SU-DHL-6 (cell line): ENCODE data around the gene FSHR.

Experiments
- H2AFZ ChIP-seq: fragments of 200-600 bp; sonication (generic); 2 replicates; pipeline ENCODE4 v1.6.1; 2014; ENCODE audit warnings: low read depth, mild to moderate bottlenecking, moderate library complexity, mixed read lengths, antibody characterized with exemption, low read length; ENCODE audit not compliant: severe bottlenecking
- H3F3A ChIP-seq: fragments of 200-600 bp; shearing (Covaris generic); 2 replicates; pipeline ENCODE4 v1.6.0; 2016; ENCODE audit warnings: antibody characterized with exemption, mild to moderate bottlenecking; ENCODE audit not compliant: insufficient read depth
- H3K27ac ChIP-seq: fragments of 200-600 bp; sonication (generic); 2 replicates; pipeline ENCODE4 v1.5.1; 2016; ENCODE audit warnings: low read depth, mild to moderate bottlenecking, low read length, moderate library complexity, mixed read lengths
- H3K27me3 ChIP-seq: fragments of 200-600 bp; sonication (generic), shearing (Covaris generic); 2 replicates; pipeline ENCODE4 v1.6.0; 2014; ENCODE audit warnings: mild to moderate bottlenecking, low read length
- H3K36me3 ChIP-seq: fragments of 200-600 bp; sonication (generic); 2 replicates; pipeline ENCODE4 v1.6.1; 2014; ENCODE audit warnings: mild to moderate bottlenecking, low read length, mixed read lengths
- H3K4me2 ChIP-seq: fragments of 300-600, 200-600 bp; shearing (Covaris generic), sonication (generic); 2 replicates; pipeline ENCODE4 v1.6.0; 2014; ENCODE audit warnings: low read length, low read depth, mild to moderate bottlenecking; ENCODE audit not compliant: poor library complexity, severe bottlenecking
- H3K4me3 ChIP-seq: fragments of 200-600 bp; sonication (generic); 2 replicates; pipeline ENCODE4 v1.5.1; 2014; ENCODE audit warnings: antibody characterized with exemption, low read length, mild to moderate bottlenecking, mixed read lengths; ENCODE audit not compliant: insufficient read depth, poor library complexity, severe bottlenecking
- H3K79me2 ChIP-seq: fragments of 200-600 bp; sonication (generic); 2 replicates; pipeline ENCODE4 v1.6.1; 2014; ENCODE audit warnings: mild to moderate bottlenecking, low read length, moderate library complexity; ENCODE audit not compliant: insufficient read depth
- H3K9ac ChIP-seq: fragments of 200-600 bp; sonication (generic); 2 replicates; pipeline ENCODE4 v1.7.0; 2014; ENCODE audit warnings: mild to moderate bottlenecking, low read length
- H3K9me2 ChIP-seq: fragments of 200-600 bp; sonication (generic); replicated peaks from 2 replicates; pipeline ENCODE4 v1.6.1; 2014; ENCODE audit warnings: low read length; ENCODE audit not compliant: insufficient read depth
- H3K9me3 ChIP-seq: fragments of 200-600 bp; sonication (generic); 2 replicates; pipeline ENCODE4 v1.6.1; 2014; ENCODE audit warnings: low read length, mixed read lengths; ENCODE audit not compliant: insufficient read depth
- H4K20me1 ChIP-seq: fragments of 200-600 bp; sonication (generic); 2 replicates; pipeline ENCODE4 v1.6.1; 2014; ENCODE audit warnings: low read depth, mild to moderate bottlenecking, antibody characterized with exemption, low read length, moderate library complexity, mixed read lengths
- EZH2phosphoT487 ChIP-seq: fragments of 200-600 bp; sonication (generic), shearing (Covaris generic); conservative IDR thresholded peaks from 2 replicates; pipeline ENCODE4 v1.6.1; 2018; ENCODE audit warnings: mild to moderate bottlenecking, antibody characterized with exemption, low read length, moderate library complexity, mixed read lengths
- TF ChIP-seq, protein P1 (sequence below): fragments of 200-600 bp; sonication (generic); IDR thresholded peaks from one replicate; pipeline ENCODE4 v1.5.1; 2017; ENCODE audit warnings: antibody characterized with exemption, mild to moderate bottlenecking, low read length, moderate library complexity; ENCODE audit not compliant: insufficient read depth, poor library complexity, severe bottlenecking

FSHR gene

DNA sequence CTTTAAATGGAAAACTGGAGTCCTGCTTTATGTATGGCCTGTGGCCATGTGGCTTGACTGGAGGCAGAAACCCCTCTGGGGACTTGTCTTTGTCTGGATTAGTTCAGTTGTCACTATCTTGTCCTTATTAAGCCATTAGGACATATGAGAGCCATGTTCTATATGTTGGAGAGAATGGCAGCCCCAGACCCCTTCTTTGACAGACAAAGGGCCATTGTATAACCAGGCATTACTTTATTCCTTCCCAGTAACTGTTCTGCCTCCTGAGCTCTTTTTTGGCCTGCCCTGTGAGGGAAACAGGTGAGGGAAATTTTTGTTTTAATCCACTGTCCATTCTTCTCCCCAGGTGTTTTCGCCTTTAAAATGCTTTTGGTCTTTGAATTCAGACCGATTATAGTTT, 43.3 kb downstream of the FSHR start:
- Histone ChIP-seq H3K9me2 (no peaks in the 10 kb centered on the region), H3F3A (no peaks in the 10 kb centered on the region), H3K27me3 (no peaks in the 10 kb centered on the region), H3K4me3 (no peak overlapping the region), H3K9ac (no peak overlapping the region), H3K4me2 (no peak overlapping the region), H2AFZ (no peak overlapping the region), H4K20me1 (no peaks in the 10 kb centered on the region), H3K36me3 (no peaks in the 10 kb centered on the region), H3K9me3 (no peaks in the 10 kb centered on the region), H3K27ac (no peak overlapping the region), H3K79me2 (no peaks in the 10 kb centered on the region)
- TF ChIP-seq, protein P1, sequence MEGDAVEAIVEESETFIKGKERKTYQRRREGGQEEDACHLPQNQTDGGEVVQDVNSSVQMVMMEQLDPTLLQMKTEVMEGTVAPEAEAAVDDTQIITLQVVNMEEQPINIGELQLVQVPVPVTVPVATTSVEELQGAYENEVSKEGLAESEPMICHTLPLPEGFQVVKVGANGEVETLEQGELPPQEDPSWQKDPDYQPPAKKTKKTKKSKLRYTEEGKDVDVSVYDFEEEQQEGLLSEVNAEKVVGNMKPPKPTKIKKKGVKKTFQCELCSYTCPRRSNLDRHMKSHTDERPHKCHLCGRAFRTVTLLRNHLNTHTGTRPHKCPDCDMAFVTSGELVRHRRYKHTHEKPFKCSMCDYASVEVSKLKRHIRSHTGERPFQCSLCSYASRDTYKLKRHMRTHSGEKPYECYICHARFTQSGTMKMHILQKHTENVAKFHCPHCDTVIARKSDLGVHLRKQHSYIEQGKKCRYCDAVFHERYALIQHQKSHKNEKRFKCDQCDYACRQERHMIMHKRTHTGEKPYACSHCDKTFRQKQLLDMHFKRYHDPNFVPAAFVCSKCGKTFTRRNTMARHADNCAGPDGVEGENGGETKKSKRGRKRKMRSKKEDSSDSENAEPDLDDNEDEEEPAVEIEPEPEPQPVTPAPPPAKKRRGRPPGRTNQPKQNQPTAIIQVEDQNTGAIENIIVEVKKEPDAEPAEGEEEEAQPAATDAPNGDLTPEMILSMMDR: no peak
- no peak for TF ChIP-seq EZH2phosphoT487

DNA sequence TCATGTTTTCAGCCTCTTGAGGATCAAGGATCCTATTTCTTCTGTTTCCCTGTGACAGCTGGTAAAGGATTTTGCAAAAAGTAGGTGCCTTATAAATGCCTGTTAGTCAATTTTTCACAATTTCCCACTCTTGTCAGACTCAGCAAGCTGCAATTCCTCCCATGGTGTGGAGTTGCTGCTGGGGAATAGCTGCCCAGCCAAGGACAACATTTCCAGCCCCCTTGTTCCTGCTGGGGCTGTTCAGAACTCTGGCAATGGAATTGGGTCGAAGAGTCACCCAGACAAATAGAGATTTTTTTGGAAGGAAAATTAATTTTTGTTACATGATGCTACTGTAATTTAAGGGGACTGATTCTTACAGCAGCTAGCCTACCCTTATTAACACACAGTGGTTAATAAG, 43.7 kb downstream of the FSHR start:
- Histone ChIP-seq H3F3A (no peaks in the 10 kb centered on the region), H3K4me2 (no peak overlapping the region), H4K20me1 (no peaks in the 10 kb centered on the region), H3K4me3 (no peak overlapping the region), H3K9ac (no peak overlapping the region), H3K9me3 (no peaks in the 10 kb centered on the region), H3K79me2 (no peaks in the 10 kb centered on the region), H3K36me3 (no peaks in the 10 kb centered on the region), H3K9me2 (no peaks in the 10 kb centered on the region), H3K27ac (no peak overlapping the region), H3K27me3 (no peaks in the 10 kb centered on the region), H2AFZ (no peak overlapping the region)
- no peak for TF ChIP-seq EZH2phosphoT487
- TF ChIP-seq, protein P1: no peak

DNA sequence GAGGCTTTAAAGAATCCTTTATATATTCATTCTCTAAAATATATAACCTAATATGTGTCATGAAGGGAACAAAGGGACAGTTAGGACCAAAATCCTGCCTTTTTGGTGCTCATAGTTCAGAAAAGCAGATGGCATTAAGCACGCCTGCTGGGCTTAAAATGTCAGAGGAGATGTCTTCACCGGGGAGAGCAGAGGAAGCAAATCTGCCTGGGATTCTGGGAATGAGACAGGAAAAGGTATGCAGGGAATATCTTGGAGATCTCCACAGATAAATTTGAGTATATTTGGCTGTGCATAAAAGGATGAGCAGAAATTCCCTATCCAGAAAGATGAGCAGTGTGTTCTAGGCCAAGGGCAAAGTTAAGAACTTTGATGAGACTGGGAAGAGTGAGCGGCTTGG, 45.5 kb downstream of the FSHR start:
- Histone ChIP-seq H3K9me3 (no peaks in the 10 kb centered on the region), H3K79me2 (no peaks in the 10 kb centered on the region), H2AFZ (no peak overlapping the region), H3K9ac (no peak overlapping the region), H3K27ac (no peak overlapping the region), H3K4me2 (no peak overlapping the region), H4K20me1 (no peaks in the 10 kb centered on the region), H3F3A (no peaks in the 10 kb centered on the region), H3K4me3 (no peak overlapping the region), H3K36me3 (no peaks in the 10 kb centered on the region), H3K27me3 (no peaks in the 10 kb centered on the region), H3K9me2 (no peaks in the 10 kb centered on the region)
- no peak for TF ChIP-seq EZH2phosphoT487
- TF ChIP-seq, protein P1: no peak
